Calu3 (cell line): ENCODE results near the gene TSPAN4. TPM values are rescaled to one million over a fixed set of nuclear protein-coding genes. Genes with fewer than 3 reads are reported as not detected.

Experiments
- BruUV-seq: library from RNA; stranded (reverse); fragments of 400-500 nt; replicated peaks from 2 replicates; lab custom pipeline; 2021; lab: Mats Ljungman, UMichigan
- CTCF ChIA-PET: fragments of 300-600 bp; sonication (Branson Sonifier 250); formaldehyde crosslinking; loops from one replicate; lab custom pipeline; 2022; ENCODE audit warnings: antibody characterized with exemption; lab: Charles Lee
- DNase-seq: peaks from one replicate; pipeline ENCODE4 v3.0.0; 2022
- H3K27ac Mint-ChIP-seq: one replicate; pipeline ENCODE4 v1.8.0; 2022; ENCODE audit warnings: mixed read lengths; ENCODE audit not compliant: unreplicated experiment
- H3K27me3 Mint-ChIP-seq: one replicate; pipeline ENCODE4 v1.8.0; 2022; ENCODE audit warnings: mixed read lengths; ENCODE audit not compliant: unreplicated experiment
- H3K36me3 Mint-ChIP-seq: one replicate; pipeline ENCODE4 v1.8.0; 2022; ENCODE audit warnings: mild to moderate bottlenecking, moderate library complexity, mixed read lengths; ENCODE audit not compliant: insufficient read depth, unreplicated experiment
- H3K4me1 Mint-ChIP-seq: one replicate; pipeline ENCODE4 v1.8.0; 2022; ENCODE audit warnings: mild to moderate bottlenecking, low read depth, mixed read lengths; ENCODE audit not compliant: unreplicated experiment
- H3K4me3 Mint-ChIP-seq: one replicate; pipeline ENCODE4 v1.8.0; 2022; ENCODE audit warnings: mild to moderate bottlenecking, low read depth, moderate library complexity, mixed read lengths; ENCODE audit not compliant: unreplicated experiment
- H3K9me3 Mint-ChIP-seq: one replicate; pipeline ENCODE4 v1.8.0; 2022; ENCODE audit warnings: low read depth, mixed read lengths; ENCODE audit not compliant: unreplicated experiment
- intact Hi-C: fragments of 100-400 bp; cut with micrococcal nuclease; formaldehyde crosslinking; loops from one replicate; pipeline ENCODE4 v1.10.0; 2022; ENCODE audit not compliant: unreplicated experiment
- total RNA-seq: library from RNA; stranded (reverse); gene quantifications from 2 replicates; pipeline ENCODE4 v1.2.3, GENCODE V29; 2022
- TF ChIP-seq, protein P1 (sequence below): fragments of 200-600 bp; IDR thresholded peaks from one replicate; pipeline ENCODE4 v1.8.0; 2022; ENCODE audit warnings: antibody characterized with exemption; ENCODE audit not compliant: unreplicated experiment

TSPAN4 gene
- total RNA-seq, 1 experiment from 2014 or later, result 36.3 TPM

DNA sequence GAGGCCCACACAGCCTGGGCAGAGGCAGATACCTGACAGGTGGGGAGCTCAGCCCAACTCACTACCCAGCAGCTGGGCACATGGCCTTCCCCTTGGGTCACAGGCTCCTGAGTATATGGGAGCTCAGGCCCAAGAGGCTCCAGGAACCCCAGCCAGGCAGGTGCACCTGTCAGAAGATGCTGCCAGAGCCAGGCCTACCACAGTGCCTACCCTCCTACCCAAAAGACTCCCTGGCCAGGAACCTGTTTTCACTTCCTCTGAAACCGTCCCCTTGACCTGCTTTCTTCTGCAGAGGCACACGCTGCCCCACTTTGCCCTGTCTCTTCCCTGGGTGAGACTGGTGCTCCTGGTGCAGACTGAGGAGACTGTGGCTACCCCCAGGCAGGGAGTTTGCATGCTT lies 65.0 kb downstream of the TSPAN4 start:
- H3K4me1 Mint-ChIP-seq, result no peaks in the 10 kb centered on the region
- DNase-seq, result no peak
- TF ChIP-seq, protein P1, sequence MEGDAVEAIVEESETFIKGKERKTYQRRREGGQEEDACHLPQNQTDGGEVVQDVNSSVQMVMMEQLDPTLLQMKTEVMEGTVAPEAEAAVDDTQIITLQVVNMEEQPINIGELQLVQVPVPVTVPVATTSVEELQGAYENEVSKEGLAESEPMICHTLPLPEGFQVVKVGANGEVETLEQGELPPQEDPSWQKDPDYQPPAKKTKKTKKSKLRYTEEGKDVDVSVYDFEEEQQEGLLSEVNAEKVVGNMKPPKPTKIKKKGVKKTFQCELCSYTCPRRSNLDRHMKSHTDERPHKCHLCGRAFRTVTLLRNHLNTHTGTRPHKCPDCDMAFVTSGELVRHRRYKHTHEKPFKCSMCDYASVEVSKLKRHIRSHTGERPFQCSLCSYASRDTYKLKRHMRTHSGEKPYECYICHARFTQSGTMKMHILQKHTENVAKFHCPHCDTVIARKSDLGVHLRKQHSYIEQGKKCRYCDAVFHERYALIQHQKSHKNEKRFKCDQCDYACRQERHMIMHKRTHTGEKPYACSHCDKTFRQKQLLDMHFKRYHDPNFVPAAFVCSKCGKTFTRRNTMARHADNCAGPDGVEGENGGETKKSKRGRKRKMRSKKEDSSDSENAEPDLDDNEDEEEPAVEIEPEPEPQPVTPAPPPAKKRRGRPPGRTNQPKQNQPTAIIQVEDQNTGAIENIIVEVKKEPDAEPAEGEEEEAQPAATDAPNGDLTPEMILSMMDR, result no peak
- no peak overlapping the region for H3K27ac Mint-ChIP-seq
- H3K4me3 Mint-ChIP-seq, result no peak overlapping the region
- H3K27me3 Mint-ChIP-seq, result no peaks in the 10 kb centered on the region
- intact Hi-C loops, result no loop called here
- CTCF ChIA-PET, result interaction anchor here (0.7 kb wide), 1 partner anchor 682 kb away, joined by 4 read pairs; no protein-coding TSS in a partner anchor
- H3K36me3 Mint-ChIP-seq, result peaks cover 28% of the 10 kb centered on the region
- no TSS peak for BruUV-seq
- H3K9me3 Mint-ChIP-seq, result no peaks in the 10 kb centered on the region

DNA sequence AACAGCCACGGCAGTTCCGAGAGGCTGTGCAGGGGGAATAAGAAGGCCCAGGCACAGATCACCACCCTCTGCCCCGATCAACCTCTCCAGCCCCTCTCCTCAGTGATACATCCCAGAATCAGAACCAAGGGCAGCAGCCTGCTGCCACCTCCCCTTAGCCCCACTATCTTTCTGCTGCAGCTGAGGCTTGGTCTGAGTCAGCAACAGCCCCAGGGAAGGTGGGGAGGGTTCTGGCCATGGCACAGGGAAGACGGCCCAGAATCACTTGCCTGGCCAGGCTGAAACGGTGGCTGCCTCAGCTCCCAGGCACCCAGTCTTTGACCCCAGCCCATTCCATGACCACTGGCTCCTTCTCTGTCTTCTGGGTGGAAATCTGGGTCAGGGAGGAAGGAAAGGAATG lies 65.6 kb downstream of the TSPAN4 start:
- Mint-ChIP-seq H3K27me3 (no peaks in the 10 kb centered on the region), H3K9me3 (no peaks in the 10 kb centered on the region), H3K27ac (no peak overlapping the region), H3K36me3 (peaks cover 23% of the 10 kb centered on the region), H3K4me3 (no peak overlapping the region), H3K4me1 (no peaks in the 10 kb centered on the region)
- CTCF ChIA-PET, result no interaction called here
- intact Hi-C loops, result no loop called here
- BruUV-seq, result no TSS peak
- TF ChIP-seq, protein P1, result no peak
- DNase-seq, result no peak

- H3K4me1 Mint-ChIP-seq, result no peaks in the 10 kb centered on the region
- intact Hi-C loops, result no loop called here
- H3K4me3 Mint-ChIP-seq, result peak overlapping the region; percentile 71
- CTCF ChIA-PET, result no interaction called here
- no peak overlapping the region for H3K27ac Mint-ChIP-seq
- no peak for DNase-seq
- TF ChIP-seq, protein P1, result no peak
- H3K27me3 Mint-ChIP-seq, result no peaks in the 10 kb centered on the region
- BruUV-seq, result TSS peak; percentile 41
- peaks cover 18% of the 10 kb centered on the region for H3K36me3 Mint-ChIP-seq
- no peaks in the 10 kb centered on the region for H3K9me3 Mint-ChIP-seq
These were observed 66.8 kb downstream of the TSPAN4 start for GRCh38 chr11:909406-909805.

DNA sequence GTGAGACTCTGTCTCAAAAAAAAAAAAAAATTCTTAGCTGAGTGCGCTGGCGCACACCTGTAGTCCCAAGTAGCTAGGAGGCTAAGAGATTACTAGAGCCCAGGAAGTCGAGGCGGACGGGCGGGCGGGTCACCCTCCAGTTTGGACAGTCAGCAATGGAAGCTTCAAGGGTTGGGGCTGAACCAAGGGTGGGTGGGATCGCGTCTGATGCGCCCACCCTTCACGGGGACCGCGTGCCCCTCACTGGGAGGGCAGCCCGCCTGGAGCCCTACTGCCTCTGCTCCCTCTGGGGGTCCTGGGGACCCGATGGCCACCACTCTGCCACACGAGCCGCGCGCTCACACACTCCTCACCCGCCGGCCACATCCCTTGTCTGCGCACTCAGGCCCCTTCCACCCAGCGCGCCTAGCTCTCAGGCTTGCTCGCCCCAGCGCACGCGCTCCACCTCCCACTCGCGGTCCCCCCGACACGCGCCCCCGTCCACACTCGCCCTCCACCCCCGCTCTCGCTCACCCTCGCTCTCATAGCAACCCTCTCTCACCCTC lies 67.5 kb downstream of the TSPAN4 start:
- peak overlapping the region; percentile 54 for H3K27ac Mint-ChIP-seq

More for the DNA sequence above, 67.5 kb downstream of the TSPAN4 start:
- H3K4me1 Mint-ChIP-seq, result no peaks in the 10 kb centered on the region
- H3K9me3 Mint-ChIP-seq, result no peaks in the 10 kb centered on the region
- CTCF ChIA-PET, result no interaction called here
- DNase-seq, result no peak
- H3K4me3 Mint-ChIP-seq, result peak overlapping the region; percentile 71
- TF ChIP-seq, protein P1, result no peak
- H3K36me3 Mint-ChIP-seq, result peaks cover 18% of the 10 kb centered on the region
- intact Hi-C loops, result no loop called here
- no peaks in the 10 kb centered on the region for H3K27me3 Mint-ChIP-seq
- no TSS peak for BruUV-seq
